IPS-20b (cell line): ENCODE results near the gene NOBOX.

Experiments
- H3K27ac ChIP-seq: one replicate; pipeline ENCODE4 v1.5.1; 2013; ENCODE audit warnings: low read length
- H3K27me3 ChIP-seq: 2 replicates; pipeline ENCODE4 v1.6.1; 2013; ENCODE audit warnings: mild to moderate bottlenecking, low read length, inconsistent platforms; ENCODE audit not compliant: insufficient read depth
- H3K36me3 ChIP-seq: 2 replicates; pipeline ENCODE4 v1.6.1; 2013; ENCODE audit warnings: low read depth, mild to moderate bottlenecking, inconsistent platforms, low read length, moderate library complexity; ENCODE audit not compliant: insufficient read depth
- H3K4me1 ChIP-seq: 2 replicates; pipeline ENCODE4 v1.6.1; 2013; ENCODE audit warnings: mild to moderate bottlenecking, control low read depth, inconsistent platforms, low read length, moderate library complexity; ENCODE audit not compliant: insufficient read depth
- H3K4me3 ChIP-seq: 2 replicates; pipeline ENCODE4 v1.5.1; 2013; ENCODE audit warnings: mild to moderate bottlenecking, low read length, inconsistent platforms
- H3K9ac ChIP-seq: 2 replicates; pipeline ENCODE4 v1.6.1; 2013; ENCODE audit warnings: low read depth, mild to moderate bottlenecking, inconsistent platforms, low read length, moderate library complexity
- H3K9me3 ChIP-seq: 2 replicates; pipeline ENCODE4 v1.6.1; 2013; ENCODE audit warnings: mild to moderate bottlenecking, low read depth, low read length, inconsistent platforms; ENCODE audit not compliant: insufficient read depth

NOBOX gene

DNA sequence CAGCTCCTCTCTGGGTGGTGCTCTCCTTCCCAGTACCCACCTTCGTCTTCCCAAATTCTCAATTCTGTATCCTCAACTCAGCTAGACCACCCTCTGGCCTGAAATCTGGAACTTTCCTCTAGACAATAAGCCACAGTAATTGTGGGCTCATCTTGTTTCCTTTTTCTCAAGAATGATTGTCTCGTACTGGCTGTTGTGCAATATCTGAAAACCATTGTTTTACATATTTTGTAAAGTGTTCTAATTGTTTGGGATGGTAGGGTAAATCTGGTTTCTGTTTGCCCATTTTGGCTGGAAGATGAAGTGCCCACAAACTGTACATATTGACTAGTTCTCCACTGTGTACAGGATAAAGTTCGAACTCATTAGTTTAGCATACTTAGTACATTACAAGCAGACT lies 11.3 kb upstream of the NOBOX start:
- no peak overlapping the region for H3K4me3 ChIP-seq
- no peak overlapping the region for H3K27ac ChIP-seq
- no peaks in the 10 kb centered on the region for H3K4me1 ChIP-seq
- no peak overlapping the region for H3K9ac ChIP-seq
- no peaks in the 10 kb centered on the region for H3K27me3 ChIP-seq
- no peaks in the 10 kb centered on the region for H3K9me3 ChIP-seq
- H3K36me3 ChIP-seq: no peaks in the 10 kb centered on the region

GRCh38 chr7:144410441-144410840 lies 6.9 kb upstream of the NOBOX start:
- Histone ChIP-seq H3K9ac (no peak overlapping the region), H3K36me3 (no peaks in the 10 kb centered on the region), H3K4me3 (no peak overlapping the region), H3K27ac (no peak overlapping the region), H3K4me1 (peaks cover 4% of the 10 kb centered on the region; the same call in 1 of the 2 replicates), H3K27me3 (no peaks in the 10 kb centered on the region), H3K9me3 (no peaks in the 10 kb centered on the region)

DNA sequence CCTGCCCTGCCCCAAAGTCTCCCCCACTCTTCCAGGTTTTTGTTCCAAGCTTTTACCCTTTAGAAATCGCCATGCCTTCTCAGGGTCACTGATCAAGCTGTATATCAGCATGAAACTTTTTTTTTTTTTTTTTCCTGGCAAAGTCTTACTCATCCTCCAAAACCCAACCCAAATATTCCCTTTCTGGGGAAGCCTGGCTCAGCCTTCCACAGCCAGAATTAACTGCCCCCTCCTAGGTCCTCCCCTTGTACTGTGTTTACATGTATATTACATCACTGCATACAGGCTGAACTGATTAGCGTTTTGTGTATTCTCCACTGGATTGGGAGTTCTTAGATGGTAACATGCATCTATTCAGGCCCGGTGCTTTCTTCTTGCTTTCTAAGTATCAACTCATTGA lies 4.6 kb upstream of the NOBOX start:
- Histone ChIP-seq H3K4me3 (no peak overlapping the region), H3K9me3 (no peaks in the 10 kb centered on the region), H3K4me1 (peaks cover 4% of the 10 kb centered on the region; the same call in 1 of the 2 replicates), H3K27ac (no peak overlapping the region), H3K36me3 (no peaks in the 10 kb centered on the region), H3K27me3 (no peaks in the 10 kb centered on the region), H3K9ac (no peak overlapping the region)

DNA sequence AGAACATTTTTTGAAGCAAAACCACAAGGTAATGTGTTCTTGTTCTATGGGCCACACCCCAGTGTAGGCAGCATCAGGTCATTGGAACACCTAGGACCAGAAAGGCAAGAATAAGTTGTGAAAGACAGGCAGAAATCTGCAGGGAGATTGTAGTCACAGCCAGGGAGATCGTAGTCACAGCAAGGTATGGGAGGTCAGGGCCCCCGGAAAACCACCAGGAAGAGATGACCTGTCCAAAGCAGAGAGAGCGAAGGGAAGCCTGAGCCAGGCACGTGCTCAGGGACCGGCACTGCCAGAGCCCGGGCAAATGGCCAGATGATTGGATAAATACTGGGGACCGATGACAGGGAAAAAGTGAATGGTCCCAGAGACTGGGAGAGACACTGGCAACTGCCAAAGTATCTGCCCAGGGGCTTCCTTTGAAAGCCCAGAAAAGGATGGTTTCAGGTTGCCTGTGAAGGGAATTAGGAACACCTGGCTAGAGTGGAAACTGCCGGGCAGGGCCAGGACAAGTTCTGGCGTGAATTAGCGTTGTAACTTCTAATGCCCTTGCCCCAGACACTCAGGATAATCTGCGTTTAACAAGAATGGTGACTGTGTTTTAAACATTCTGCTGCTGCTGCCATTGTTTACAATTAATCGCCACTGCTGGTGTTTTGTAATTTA lies 3.9 kb upstream of the NOBOX start:
- Histone ChIP-seq H3K4me3 (no peak overlapping the region), H3K27ac (no peak overlapping the region), H3K9me3 (no peaks in the 10 kb centered on the region), H3K36me3 (no peaks in the 10 kb centered on the region), H3K27me3 (no peaks in the 10 kb centered on the region), H3K9ac (no peak overlapping the region; the same call in 1 of the 2 replicates), H3K4me1 (peaks cover 4% of the 10 kb centered on the region; the same call in 1 of the 2 replicates)

- no peak overlapping the region for H3K27ac ChIP-seq
- H3K9me3 ChIP-seq: no peaks in the 10 kb centered on the region
- H3K36me3 ChIP-seq: no peaks in the 10 kb centered on the region
- no peak overlapping the region for H3K9ac ChIP-seq
- H3K27me3 ChIP-seq: no peaks in the 10 kb centered on the region
- peaks cover 4% of the 10 kb centered on the region; the same call in 1 of the 2 replicates for H3K4me1 ChIP-seq
- no peak overlapping the region for H3K4me3 ChIP-seq
Observed at GRCh38 chr7:144404946-144405345, 1.5 kb upstream of the NOBOX start.

DNA sequence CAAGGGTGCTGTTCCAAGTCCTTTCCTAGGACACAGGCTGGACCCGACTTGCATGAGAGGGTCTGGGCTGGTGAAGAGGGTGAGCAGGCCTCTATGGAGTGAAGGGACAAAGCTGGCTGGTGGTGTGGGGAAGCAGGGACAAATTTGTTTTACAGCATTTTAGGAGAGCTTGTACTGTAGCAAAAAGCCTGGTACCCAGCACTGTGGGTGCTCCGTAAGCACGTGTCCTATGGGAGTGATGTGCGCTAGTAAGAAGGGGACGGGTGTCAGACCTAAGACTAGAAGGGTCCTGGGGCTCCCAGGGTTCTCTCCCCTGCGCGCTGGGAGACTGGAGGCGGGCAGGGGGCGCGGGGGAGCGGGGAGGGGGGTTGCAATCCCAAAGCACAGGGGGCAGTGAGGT lies 391 bp downstream of the NOBOX start:
- Histone ChIP-seq H3K27ac (no peak overlapping the region), H3K4me3 (no peak overlapping the region), H3K27me3 (no peaks in the 10 kb centered on the region), H3K36me3 (no peaks in the 10 kb centered on the region), H3K9me3 (no peaks in the 10 kb centered on the region), H3K9ac (no peak overlapping the region), H3K4me1 (peaks cover 4% of the 10 kb centered on the region; the same call in 1 of the 2 replicates)

GRCh38 chr7:144401490-144401889 lies 2.0 kb downstream of the NOBOX start:
- Histone ChIP-seq H3K4me3 (no peak overlapping the region), H3K27ac (no peak overlapping the region), H3K9me3 (no peaks in the 10 kb centered on the region), H3K4me1 (no peaks in the 10 kb centered on the region), H3K27me3 (no peaks in the 10 kb centered on the region), H3K36me3 (no peaks in the 10 kb centered on the region), H3K9ac (no peak overlapping the region)

DNA sequence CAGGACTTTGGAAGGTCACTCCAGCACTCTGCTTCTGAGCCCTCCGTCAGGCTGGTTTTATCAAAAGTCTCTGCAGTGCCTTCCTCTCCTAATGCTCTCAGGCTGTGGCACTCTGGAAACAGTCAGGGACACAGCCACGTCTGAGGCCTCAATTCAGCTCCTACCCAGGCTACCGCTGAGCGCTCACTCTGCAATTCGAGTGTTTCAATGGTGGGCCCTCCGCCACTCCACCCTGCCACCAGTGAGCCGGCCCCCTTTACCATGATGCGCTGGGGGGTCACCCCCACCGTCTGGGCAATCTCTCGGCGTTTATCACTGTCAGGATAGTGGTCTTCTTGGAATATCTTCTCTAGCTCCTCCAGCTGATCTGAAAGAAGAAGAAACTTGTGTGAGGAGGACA lies 3.5 kb downstream of the NOBOX start:
- no peak overlapping the region for H3K27ac ChIP-seq
- H3K4me1 ChIP-seq: no peaks in the 10 kb centered on the region
- no peaks in the 10 kb centered on the region for H3K27me3 ChIP-seq
- no peak overlapping the region for H3K9ac ChIP-seq
- no peaks in the 10 kb centered on the region for H3K36me3 ChIP-seq
- no peak overlapping the region for H3K4me3 ChIP-seq
- no peaks in the 10 kb centered on the region for H3K9me3 ChIP-seq

GRCh38 chr7:144398911-144399310 lies 4.6 kb downstream of the NOBOX start:
- Histone ChIP-seq H3K27ac (no peak overlapping the region), H3K4me3 (no peak overlapping the region), H3K4me1 (no peaks in the 10 kb centered on the region), H3K27me3 (no peaks in the 10 kb centered on the region), H3K36me3 (no peaks in the 10 kb centered on the region), H3K9me3 (no peaks in the 10 kb centered on the region), H3K9ac (no peak overlapping the region)

GRCh38 chr7:144398291-144398690 lies 5.2 kb downstream of the NOBOX start:
- H3K27me3 ChIP-seq: no peaks in the 10 kb centered on the region
- H3K27ac ChIP-seq: no peak overlapping the region
- H3K9ac ChIP-seq: no peak overlapping the region
- H3K36me3 ChIP-seq: no peaks in the 10 kb centered on the region
- H3K4me1 ChIP-seq: no peaks in the 10 kb centered on the region
- H3K9me3 ChIP-seq: no peaks in the 10 kb centered on the region
- H3K4me3 ChIP-seq: no peak overlapping the region

GRCh38 chr7:144397086-144397485 lies 6.4 kb downstream of the NOBOX start:
- no peak overlapping the region for H3K4me3 ChIP-seq

DNA sequence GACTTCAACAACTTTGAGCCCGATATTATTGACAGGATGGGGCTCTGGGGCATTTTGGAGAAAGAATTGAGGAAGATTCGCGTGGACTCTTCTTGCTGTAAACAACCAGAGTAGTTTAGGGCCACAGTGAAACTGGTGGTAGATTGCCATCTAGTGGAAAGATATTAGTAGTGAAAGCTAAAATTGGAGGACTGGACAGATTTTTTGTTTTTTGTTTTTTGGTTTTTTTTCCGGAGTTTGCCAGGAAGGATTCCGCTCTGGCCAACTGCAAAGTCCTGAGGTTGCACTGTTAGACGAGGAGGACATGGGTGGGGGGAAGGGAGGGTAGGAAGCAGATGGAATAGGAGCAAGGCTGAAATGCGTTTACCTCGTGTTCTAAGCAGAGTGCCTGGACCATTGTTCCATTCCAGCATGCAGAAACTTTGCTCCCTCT lies 11.7 kb downstream of the NOBOX start:
- H3K27me3 ChIP-seq: no peaks in the 10 kb centered on the region

More at GRCh38 chr7:144397086-144397485, 6.4 kb downstream of the NOBOX start:
- Histone ChIP-seq H3K9ac (no peak overlapping the region), H3K9me3 (no peaks in the 10 kb centered on the region), H3K27me3 (no peaks in the 10 kb centered on the region), H3K4me1 (no peaks in the 10 kb centered on the region), H3K36me3 (no peaks in the 10 kb centered on the region), H3K27ac (no peak overlapping the region)

More for the DNA sequence above, 11.7 kb downstream of the NOBOX start:
- Histone ChIP-seq H3K36me3 (no peaks in the 10 kb centered on the region), H3K9ac (no peak overlapping the region), H3K9me3 (no peaks in the 10 kb centered on the region), H3K4me1 (peaks cover 10% of the 10 kb centered on the region; the same call in 1 of the 2 replicates), H3K4me3 (no peak overlapping the region), H3K27ac (no peak overlapping the region)
